ENCODE results near the gene IP6K1. TPM values are rescaled to one million over a fixed set of nuclear protein-coding genes. Genes with fewer than 3 reads are reported as not detected.
"Not testable (repeated sequence)": the region's sequence is repeated elsewhere in the genome, so short reads cannot be mapped to it uniquely, and the experiment has no call there.

IP6K1 gene
- total RNA-seq, 2 experiments from 2014 or later, result 18.3 to 20.3 TPM

DNA sequence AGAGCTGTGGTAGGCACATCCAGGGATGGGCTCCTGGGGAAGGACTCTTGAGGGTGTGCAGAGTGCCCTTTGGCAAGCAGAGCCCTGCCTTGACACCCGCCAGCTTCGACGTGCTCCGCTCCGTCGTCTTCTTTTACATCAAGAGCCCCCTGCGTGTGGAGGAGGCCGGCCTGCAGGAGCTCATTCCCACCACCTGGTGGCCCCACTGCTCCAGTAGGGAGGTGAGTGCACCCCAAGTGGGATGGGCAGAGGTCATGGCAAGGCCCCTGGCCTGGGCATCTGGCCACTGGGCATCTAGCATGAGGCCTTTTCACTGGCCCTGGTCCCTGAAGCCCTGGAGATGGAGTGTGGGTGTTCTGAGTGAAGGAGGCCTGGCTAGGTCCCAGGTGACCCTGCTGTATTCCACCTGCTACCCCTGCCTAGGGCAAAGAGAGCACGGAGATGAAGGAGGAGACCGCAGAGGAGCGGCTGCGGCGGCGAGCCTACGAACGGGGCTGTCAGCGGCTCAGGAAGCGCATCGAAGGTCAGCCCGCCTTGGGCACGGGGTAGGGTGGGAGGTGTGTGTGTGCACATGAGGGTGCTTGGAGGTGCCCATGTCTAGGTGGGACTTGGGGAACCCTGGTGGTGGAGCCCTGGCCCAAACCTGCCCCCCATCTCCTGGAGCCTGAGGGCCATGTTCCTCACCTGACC lies 84.8 kb downstream of the IP6K1 start:
- H3K4me1 Mint-ChIP-seq (ENCODE audit: low read depth), result no peaks in the 10 kb centered on the region
- peak; percentile 26 for DNase-seq
- intact Hi-C loops (cut with micrococcal nuclease), result loop anchor here (5.0 kb wide), 1 partner anchor 206 kb away; no protein-coding TSS in a partner anchor
- no peaks in the 10 kb centered on the region for H3K36me3 Mint-ChIP-seq (ENCODE audit: low read depth)
- CTCF ChIA-PET, result interaction anchor here (0.9 to 2.5 kb wide), 4 partner anchors 11 to 162 kb away, joined by 3 to 13 read pairs (median 6); no protein-coding TSS in a partner anchor
- H3K27ac Mint-ChIP-seq, result no peak overlapping the region
- no peaks in the 10 kb centered on the region for H3K9me3 Mint-ChIP-seq
- no peaks in the 10 kb centered on the region for H3K27me3 Mint-ChIP-seq (ENCODE audit: low read depth)
- no peak overlapping the region for H3K4me3 Mint-ChIP-seq

DNA sequence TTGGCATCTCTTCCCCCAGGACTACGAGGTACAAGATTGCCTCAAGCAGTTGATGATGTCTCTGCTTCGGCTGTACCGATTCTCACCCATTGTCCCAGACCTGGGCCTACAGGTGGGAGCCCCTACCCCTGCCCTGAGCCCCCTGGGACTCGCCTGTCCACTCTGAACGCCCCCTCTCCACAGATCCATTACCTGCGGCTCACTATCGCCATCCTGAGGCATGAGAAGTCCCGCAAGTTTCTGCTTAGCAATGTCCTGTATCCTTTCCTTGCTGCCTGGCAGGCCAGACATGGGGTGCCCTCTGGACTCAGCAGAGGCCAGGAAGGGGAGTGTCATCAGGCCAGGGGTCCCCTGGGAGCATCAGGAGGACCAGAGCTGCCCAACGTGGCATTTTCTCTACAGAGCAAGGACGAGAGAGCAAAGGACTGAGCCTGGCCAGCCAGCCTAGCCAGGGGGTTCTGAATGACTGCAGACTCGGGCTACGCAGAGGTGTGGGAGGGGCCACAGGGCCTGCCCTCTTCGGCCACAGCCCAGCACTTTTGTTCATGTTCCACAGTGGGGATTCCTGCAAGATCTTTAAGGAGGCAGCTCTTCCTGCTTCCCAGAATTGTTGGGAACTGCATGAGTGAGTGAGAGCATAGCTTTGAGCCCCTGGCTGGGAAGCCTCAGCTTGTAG lies 85.8 kb downstream of the IP6K1 start:
- no peaks in the 10 kb centered on the region for H3K4me1 Mint-ChIP-seq (ENCODE audit: low read depth)
- H3K27me3 Mint-ChIP-seq (ENCODE audit: low read depth), result no peaks in the 10 kb centered on the region
- no peaks in the 10 kb centered on the region for H3K9me3 Mint-ChIP-seq
- no peak overlapping the region for H3K4me3 Mint-ChIP-seq
- no peak for DNase-seq
- H3K27ac Mint-ChIP-seq, result no peak overlapping the region
- CTCF ChIA-PET, result interaction anchor here (0.9 to 2.5 kb wide), 4 partner anchors 12 to 161 kb away, joined by 3 to 13 read pairs (median 6); no protein-coding TSS in a partner anchor
- H3K36me3 Mint-ChIP-seq (ENCODE audit: low read depth), result no peaks in the 10 kb centered on the region
- intact Hi-C loops (cut with micrococcal nuclease), result loop anchor here (5.0 kb wide), 1 partner anchor 207 kb away; no protein-coding TSS in a partner anchor

DNA sequence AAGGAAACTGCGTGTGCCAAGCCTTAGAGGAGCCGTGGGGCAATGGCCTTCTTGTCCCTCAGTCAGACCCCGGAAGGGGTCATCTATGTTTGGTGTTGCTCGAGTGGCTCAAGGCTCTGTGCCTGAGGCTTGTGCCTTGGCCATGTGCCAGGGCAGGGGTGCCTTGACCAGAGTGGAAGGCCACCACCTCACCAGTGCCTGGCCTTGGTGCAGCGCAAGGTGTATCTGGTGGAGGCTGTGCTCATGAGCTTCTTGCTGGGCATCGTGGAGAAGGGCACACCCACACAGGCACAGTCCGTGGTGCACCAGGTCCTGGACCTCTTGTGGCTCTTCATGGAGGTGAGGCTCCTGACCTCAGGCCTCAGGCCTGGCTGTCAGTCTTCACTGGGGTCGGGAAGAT lies 86.3 kb downstream of the IP6K1 start:
- CTCF ChIA-PET, result interaction anchor here (2.5 kb wide), 1 partner anchor 160 kb away, joined by 13 read pairs; no protein-coding TSS in a partner anchor
- no peaks in the 10 kb centered on the region for H3K9me3 Mint-ChIP-seq
- intact Hi-C loops (cut with micrococcal nuclease), result loop anchor here (5.0 kb wide), 1 partner anchor 207 kb away; no protein-coding TSS in a partner anchor
- H3K27ac Mint-ChIP-seq, result no peak overlapping the region
- no peak for DNase-seq
- H3K36me3 Mint-ChIP-seq (ENCODE audit: low read depth), result no peaks in the 10 kb centered on the region
- H3K4me1 Mint-ChIP-seq (ENCODE audit: low read depth), result no peaks in the 10 kb centered on the region
- no peak overlapping the region for H3K4me3 Mint-ChIP-seq
- no peaks in the 10 kb centered on the region for H3K27me3 Mint-ChIP-seq (ENCODE audit: low read depth)

DNA sequence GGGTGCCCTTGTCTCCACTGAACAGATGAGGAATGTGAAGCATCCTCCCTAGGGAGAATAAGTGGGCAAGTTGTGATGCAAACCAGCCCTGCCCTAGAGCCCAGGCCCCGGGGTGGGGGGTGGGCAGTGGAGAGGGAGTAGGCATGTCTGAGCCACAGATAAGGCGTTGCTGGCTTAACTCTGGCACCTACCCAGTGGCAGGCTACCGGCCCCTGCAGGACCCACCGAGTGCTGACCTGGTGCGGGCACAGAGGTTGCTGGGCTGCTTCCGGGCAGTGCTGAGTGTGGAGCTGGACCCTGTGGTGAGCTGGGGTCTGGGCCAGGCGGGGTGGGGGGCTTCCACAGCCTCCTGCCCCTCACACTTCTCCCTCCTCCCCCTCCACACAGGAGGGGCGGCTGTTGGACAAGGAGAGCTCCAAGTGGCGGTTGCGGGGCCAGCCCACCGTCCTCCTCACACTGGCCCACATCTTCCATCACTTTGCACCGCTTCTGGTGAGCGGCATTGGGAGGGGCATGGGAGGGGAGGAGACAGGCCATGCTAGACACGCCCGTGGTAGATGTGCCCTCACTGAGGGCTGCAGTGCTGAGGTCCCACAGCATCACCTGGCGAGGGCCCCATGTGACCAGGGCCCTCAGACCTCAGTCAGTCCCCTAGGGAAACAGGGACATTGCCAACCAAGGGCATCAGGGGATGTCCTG lies 86.9 kb downstream of the IP6K1 start:
- Mint-ChIP-seq H3K9me3 (no peaks in the 10 kb centered on the region), H3K4me3 (no peak overlapping the region), H3K27ac (no peak overlapping the region), H3K27me3 (ENCODE audit: low read depth) (no peaks in the 10 kb centered on the region), H3K4me1 (ENCODE audit: low read depth) (no peaks in the 10 kb centered on the region), H3K36me3 (ENCODE audit: low read depth) (no peaks in the 10 kb centered on the region)
- CTCF ChIA-PET, result no interaction called here
- DNase-seq, result no peak
- intact Hi-C loops (cut with micrococcal nuclease), result no loop called here

DNA sequence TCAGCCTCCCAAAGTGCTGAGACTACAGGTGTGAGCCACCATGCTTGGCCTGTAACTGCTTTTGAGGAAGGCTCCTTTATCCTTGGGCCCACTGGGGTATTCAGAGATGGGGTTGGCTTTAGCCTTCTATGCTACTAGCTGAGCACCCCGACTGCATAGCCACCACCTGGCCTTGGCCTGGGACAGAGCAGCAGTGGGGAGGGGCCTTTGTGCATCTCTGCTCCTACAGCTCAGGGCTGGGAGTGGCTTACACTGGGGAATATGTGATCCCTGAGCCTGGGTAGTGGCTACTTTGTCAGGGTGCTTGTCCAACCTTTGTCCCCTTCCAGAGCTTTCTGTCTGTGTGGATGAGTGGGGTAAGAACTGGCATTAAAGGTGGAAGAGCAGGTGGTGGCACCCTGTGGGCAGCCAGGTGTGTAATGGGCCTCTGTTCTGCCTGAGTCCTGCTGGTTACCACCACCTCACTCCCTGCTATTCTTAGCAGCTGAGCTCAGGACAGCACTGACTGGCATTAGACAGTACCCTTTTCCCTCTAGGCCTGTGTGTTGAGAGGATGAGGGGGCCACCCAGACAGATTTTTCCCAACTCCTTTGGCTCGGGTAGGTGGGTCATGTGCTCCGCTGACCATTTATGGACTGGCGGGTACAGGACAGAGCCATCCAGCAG lies 90.9 kb downstream of the IP6K1 start:
- H3K4me1 Mint-ChIP-seq (ENCODE audit: low read depth), result peaks cover 14% of the 10 kb centered on the region
- DNase-seq; H3K4me3 Mint-ChIP-seq; H3K36me3 Mint-ChIP-seq (ENCODE audit: low read depth); H3K27me3 Mint-ChIP-seq (ENCODE audit: low read depth); intact Hi-C loops (cut with micrococcal nuclease); CTCF ChIA-PET; H3K9me3 Mint-ChIP-seq; H3K27ac Mint-ChIP-seq: not testable (repeated sequence)

DNA sequence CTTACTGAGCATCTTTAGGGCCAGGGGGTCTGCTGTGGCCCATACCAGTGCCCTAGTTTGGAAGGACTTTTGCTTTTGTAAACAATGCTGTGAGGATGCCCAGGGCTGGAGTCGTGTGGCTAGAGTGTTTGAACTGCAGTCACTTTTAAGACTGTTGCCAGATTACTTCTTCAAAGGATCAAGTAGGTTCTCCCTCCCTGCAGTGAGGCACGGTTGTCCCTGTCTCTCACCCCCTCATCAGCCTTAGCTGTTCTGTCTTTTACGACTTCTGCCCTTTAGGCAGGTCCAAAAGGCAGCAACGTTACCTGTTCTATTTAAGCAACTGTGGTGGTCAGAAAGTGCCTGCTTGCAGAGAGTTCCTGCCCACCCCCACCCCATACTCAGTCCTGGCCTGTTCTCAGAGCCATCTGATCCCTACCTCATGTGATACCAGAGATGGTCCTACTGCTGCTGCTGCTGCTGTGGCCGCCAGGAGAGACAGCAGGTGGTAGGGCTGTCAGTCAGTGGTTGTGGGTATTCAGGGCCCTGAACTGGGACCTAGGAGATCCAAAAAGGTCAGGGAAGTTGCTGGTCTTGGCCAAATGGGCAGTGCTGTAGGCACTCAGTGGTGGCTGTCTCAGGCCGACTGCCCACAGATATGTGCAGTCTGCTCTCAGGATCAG lies 91.8 kb downstream of the IP6K1 start:
- H3K27ac Mint-ChIP-seq; H3K4me3 Mint-ChIP-seq; intact Hi-C loops (cut with micrococcal nuclease); DNase-seq; H3K27me3 Mint-ChIP-seq (ENCODE audit: low read depth); H3K36me3 Mint-ChIP-seq (ENCODE audit: low read depth); CTCF ChIA-PET; H3K9me3 Mint-ChIP-seq: not testable (repeated sequence)
- peaks cover 21% of the 10 kb centered on the region for H3K4me1 Mint-ChIP-seq (ENCODE audit: low read depth)

DNA sequence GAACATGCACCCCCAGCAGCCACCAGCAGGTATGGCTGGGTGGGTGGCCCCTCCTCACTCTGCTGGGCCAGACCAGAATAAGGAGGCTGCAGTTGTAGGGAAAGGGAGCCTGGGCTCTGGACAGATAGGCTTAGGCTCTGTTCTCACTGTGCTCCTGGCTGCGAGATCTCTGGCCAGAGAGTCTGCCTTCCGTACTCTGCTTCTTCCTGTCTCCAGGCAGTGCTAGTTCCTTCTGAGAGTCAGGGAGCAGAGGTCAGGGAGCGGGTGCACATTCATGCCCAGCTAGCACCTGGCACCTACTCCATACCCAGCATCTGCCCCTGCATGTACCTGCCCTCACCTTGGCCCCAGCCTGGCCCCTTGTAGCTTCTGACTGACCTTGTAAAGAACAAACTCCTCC lies 94.9 kb downstream of the IP6K1 start:
- intact Hi-C loops (cut with micrococcal nuclease); DNase-seq; H3K36me3 Mint-ChIP-seq (ENCODE audit: low read depth); CTCF ChIA-PET; H3K27ac Mint-ChIP-seq; H3K9me3 Mint-ChIP-seq; H3K27me3 Mint-ChIP-seq (ENCODE audit: low read depth): not testable (repeated sequence)
- Mint-ChIP-seq H3K4me1 (ENCODE audit: low read depth) (peaks cover 33% of the 10 kb centered on the region), H3K4me3 (peak overlapping the region; percentile 18)

DNA sequence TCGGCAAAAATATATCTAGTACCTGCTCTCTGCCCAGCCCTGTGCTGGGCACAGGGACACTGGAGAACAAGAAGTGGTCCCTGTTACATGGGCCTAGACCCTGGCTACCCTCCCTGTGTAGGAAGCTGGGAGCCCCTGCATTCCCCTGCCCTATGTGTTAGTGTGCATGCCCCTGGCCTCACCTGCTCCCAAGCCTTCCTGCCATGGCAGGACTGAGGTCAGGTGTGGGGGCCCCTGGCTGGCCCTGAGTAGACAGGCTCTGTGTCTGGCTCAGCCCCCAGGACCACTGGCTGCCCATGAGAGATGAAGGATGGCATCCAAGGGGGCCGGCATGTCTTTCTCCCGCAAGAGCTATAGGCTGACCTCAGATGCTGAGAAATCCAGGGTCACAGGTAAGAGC lies 95.5 kb downstream of the IP6K1 start:
- H3K27me3 Mint-ChIP-seq (ENCODE audit: low read depth); H3K27ac Mint-ChIP-seq; DNase-seq; H3K9me3 Mint-ChIP-seq; intact Hi-C loops (cut with micrococcal nuclease); H3K36me3 Mint-ChIP-seq (ENCODE audit: low read depth); CTCF ChIA-PET: not testable (repeated sequence)
- Mint-ChIP-seq H3K4me3 (peak overlapping the region; percentile 97), H3K4me1 (ENCODE audit: low read depth) (peaks cover 33% of the 10 kb centered on the region)

DNA sequence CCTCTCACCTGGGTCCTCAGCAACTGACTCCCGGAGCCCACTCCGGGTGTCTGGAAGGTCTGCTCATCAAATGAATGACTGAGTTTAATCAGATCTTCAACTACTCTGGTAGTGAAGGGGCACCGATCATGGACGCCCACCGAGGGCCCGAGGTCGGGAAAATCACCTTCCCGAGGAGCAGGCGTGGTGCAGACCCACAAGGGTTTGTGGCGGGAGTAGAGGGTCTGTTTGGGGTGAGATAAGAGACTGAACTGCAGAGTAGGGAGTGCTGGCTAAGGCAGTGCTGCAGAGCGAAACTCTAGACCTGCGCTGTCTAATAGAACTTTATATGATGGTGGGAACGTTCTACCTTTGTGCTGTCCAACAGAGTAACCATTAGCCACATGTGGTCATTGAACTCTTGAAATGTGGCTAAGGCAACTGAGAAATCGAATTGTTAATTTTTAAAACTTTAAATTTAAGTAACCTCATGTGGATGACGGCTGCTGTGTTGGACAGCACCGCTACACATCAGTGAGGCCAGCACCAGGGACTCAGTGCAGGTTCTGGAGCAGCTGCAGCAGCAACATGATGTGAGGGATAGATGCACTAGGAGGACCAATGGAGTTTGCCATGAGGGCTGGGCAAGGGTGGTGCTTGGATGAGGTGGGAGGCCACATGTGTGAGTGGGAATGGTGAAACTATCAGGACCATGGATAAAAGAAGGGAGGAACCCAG lies 96.3 kb downstream of the IP6K1 start:
- H3K27me3 Mint-ChIP-seq (ENCODE audit: low read depth); CTCF ChIA-PET; DNase-seq; H3K9me3 Mint-ChIP-seq; H3K36me3 Mint-ChIP-seq (ENCODE audit: low read depth): not testable (repeated sequence)
- Mint-ChIP-seq H3K27ac (peak overlapping the region; percentile 37), H3K4me1 (ENCODE audit: low read depth) (peaks cover 33% of the 10 kb centered on the region), H3K4me3 (peak overlapping the region; percentile 97)
- intact Hi-C loops (cut with micrococcal nuclease), result loop anchor here (1.0 to 5.0 kb wide), 2 partner anchors 16 to 32 kb away; partner anchors contain the start of genes APEH and GMPPB

DNA sequence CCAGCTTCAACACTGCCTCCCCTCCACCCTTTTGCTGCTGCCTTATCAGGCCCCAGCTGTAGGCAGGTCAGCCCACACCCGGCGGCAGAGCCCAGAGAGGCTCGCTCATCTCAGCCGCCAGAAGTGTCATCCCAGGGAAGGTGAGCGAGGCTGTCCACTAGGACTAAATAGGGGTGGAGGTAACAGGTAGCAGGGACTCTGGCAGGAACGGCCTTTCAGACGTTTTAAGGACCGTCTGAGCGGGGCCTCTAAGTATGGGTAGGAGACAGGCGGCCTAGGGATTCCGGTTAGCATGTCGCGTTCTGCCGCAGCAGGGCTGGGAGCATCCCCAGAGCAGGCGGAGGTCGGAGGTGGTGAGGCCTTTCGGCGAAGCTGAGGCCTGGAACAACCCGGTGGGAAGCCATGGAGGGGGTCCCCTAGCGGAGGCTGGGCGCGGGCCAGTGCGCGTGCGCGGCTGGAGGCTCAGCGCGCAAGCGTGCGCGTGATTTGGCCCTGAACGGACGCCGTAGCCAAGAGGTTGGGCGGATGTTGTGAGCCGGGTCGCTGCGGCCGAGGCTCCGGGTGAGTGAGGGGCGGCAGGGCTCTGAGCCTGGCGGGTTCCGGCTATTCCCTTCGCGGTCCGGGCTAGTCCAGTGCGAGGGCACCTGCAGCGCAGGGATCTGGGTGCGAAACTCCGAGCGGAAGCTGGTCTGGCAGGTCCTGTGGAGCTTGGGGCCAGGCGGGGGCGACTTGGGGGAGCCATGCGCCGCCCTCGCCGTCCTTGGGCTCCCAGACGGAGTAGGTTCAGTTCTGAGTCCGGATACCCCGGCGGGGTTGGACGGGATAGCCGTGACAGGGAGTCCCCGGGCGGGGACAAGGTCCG lies 97.1 kb downstream of the IP6K1 start, which contains the start of the genes MST1 and RNF123:
TSS of gene MST1 (minus strand) at position 429 of the 862 bp plus-strand sequence. CDS start 783 bp downstream, outside the sequence.
TSS of gene RNF123 (plus strand) at position 512 of the 862 bp plus-strand sequence. CDS start 1,609 bp downstream, outside the sequence.
- Mint-ChIP-seq H3K27me3 (ENCODE audit: low read depth) (peaks cover 4% of the 10 kb centered on the region), H3K4me3 (peak within 1 kb of the TSS; percentile 97), H3K27ac (peak within 1 kb of the TSS; percentile 83), H3K36me3 (ENCODE audit: low read depth) (no peaks in the 10 kb centered on the region), H3K9me3 (no peaks in the 10 kb centered on the region), H3K4me1 (ENCODE audit: low read depth) (peaks cover 33% of the 10 kb centered on the region)
- CTCF ChIA-PET, result no interaction called here
- intact Hi-C loops (cut with micrococcal nuclease), result loop anchor here (1.0 to 5.0 kb wide), 2 partner anchors 15 to 33 kb away; partner anchors contain the start of genes APEH and GMPPB
- DNase-seq, result peak; percentile 93

All from activated naive CD4-positive, alpha-beta T cell treated with anti-CD3 and anti-CD28 coated beads for 36 hours (primary cell).